GM20431 (cell line): ENCODE data around the gene TEX55.
"Not testable (repeated sequence)": the region's sequence is repeated elsewhere in the genome, so short reads cannot be mapped to it uniquely, and the experiment has no call there.

ENCODE experiments used
- in situ Hi-C: fragments of 300-500 bp; cut with MseI, MboI; formaldehyde crosslinking; loops from one replicate; pipeline ENCODE4 v1.15.0; 2020; ENCODE audit warnings: low sequenced_read_pairs; ENCODE audit not compliant: unreplicated experiment

Gene TEX55

GRCh38 chr3:119156868-119157267, 10.9 kb downstream of the TEX55 start:
- in situ Hi-C loops: no loop called here

- in situ Hi-C loops: no loop called here
Observed at GRCh38 chr3:119157971-119158370, 12.0 kb downstream of the TEX55 start.

GRCh38 chr3:119160361-119160760, 14.4 kb downstream of the TEX55 start:
- in situ Hi-C loops: no loop called here

GRCh38 chr3:119160815-119161214, 14.8 kb downstream of the TEX55 start:
- in situ Hi-C loops: no loop called here

- in situ Hi-C loops: no loop called here
Observed at GRCh38 chr3:119161240-119161639, 15.3 kb downstream of the TEX55 start.

GRCh38 chr3:119164745-119165144, 18.8 kb downstream of the TEX55 start:
- in situ Hi-C loops: not testable (repeated sequence)

GRCh38 chr3:119170821-119171220, 24.9 kb downstream of the TEX55 start:
- in situ Hi-C loops: no loop called here

- in situ Hi-C loops: no loop called here
Observed at GRCh38 chr3:119173325-119173724, 27.4 kb downstream of the TEX55 start, which contains the start of gene UPK1B. Gene UPK1B (plus strand): TSS chr3:119173598. CDS start chr3:119186742, 13,144 bp downstream.

- in situ Hi-C loops: no loop called here
Observed at GRCh38 chr3:119175872-119176756, 30.1 kb downstream of the TEX55 start.

- in situ Hi-C loops: no loop called here
Observed at GRCh38 chr3:119176778-119177177, 30.8 kb downstream of the TEX55 start.

GRCh38 chr3:119177321-119177720, 31.4 kb downstream of the TEX55 start:
- in situ Hi-C loops: no loop called here

GRCh38 chr3:119181765-119182164, 35.8 kb downstream of the TEX55 start:
- in situ Hi-C loops: no loop called here

GRCh38 chr3:119184111-119184510, 38.1 kb downstream of the TEX55 start:
- in situ Hi-C loops: no loop called here

GRCh38 chr3:119184796-119185570, 39.0 kb downstream of the TEX55 start:
- in situ Hi-C loops: no loop called here

GRCh38 chr3:119187266-119187665, 41.3 kb downstream of the TEX55 start:
- in situ Hi-C loops: no loop called here

- in situ Hi-C loops: no loop called here
Observed at GRCh38 chr3:119191800-119192199, 45.8 kb downstream of the TEX55 start.

GRCh38 chr3:119194237-119195150, 48.5 kb downstream of the TEX55 start:
- in situ Hi-C loops: no loop called here

- in situ Hi-C loops: no loop called here
Observed at GRCh38 chr3:119195151-119195476, 49.1 kb downstream of the TEX55 start.

- in situ Hi-C loops: no loop called here
Observed at GRCh38 chr3:119195911-119196310, 49.9 kb downstream of the TEX55 start.
